Superior temporal gyrus (tissue), 1 donor: Measurements from ENCODE around the gene FRZB.
"Not testable (repeated sequence)": the region's sequence is repeated elsewhere in the genome, so short reads cannot be mapped to it uniquely, and the experiment has no call there.

Experiments
- DNase-seq: peaks from one replicate; pipeline ENCODE4 v3.0.0-alpha.2; 2016; ENCODE audit errors: extremely low spot score

FRZB gene

GRCh38 chr2:182890773-182891378 is 24.4 kb upstream of the FRZB start:
- DNase-seq: no peak

- DNase-seq: no peak
These were observed 23.9 kb upstream of the FRZB start for GRCh38 chr2:182890305-182890704.

- DNase-seq: no peak
These were observed 21.4 kb upstream of the FRZB start for GRCh38 chr2:182887753-182888415.

GRCh38 chr2:182887093-182887492 is 20.7 kb upstream of the FRZB start:
- no peak for DNase-seq

- DNase-seq: no peak
These were observed 19.3 kb upstream of the FRZB start for GRCh38 chr2:182885771-182886170.

GRCh38 chr2:182883451-182883850 is 17.0 kb upstream of the FRZB start:
- no peak for DNase-seq

GRCh38 chr2:182880100-182880499 is 13.7 kb upstream of the FRZB start:
- DNase-seq: not testable (repeated sequence)

- DNase-seq: not testable (repeated sequence)
These were observed 10.2 kb upstream of the FRZB start for GRCh38 chr2:182876653-182877052.

- no peak for DNase-seq
These were observed 3.8 kb upstream of the FRZB start for GRCh38 chr2:182870227-182870626.

GRCh38 chr2:182868054-182868796 is 1.8 kb upstream of the FRZB start:
- DNase-seq: no peak

- DNase-seq: no peak
These were observed 1.1 kb upstream of the FRZB start for GRCh38 chr2:182867426-182868053.

- no peak for DNase-seq
These were observed 359 bp downstream of the FRZB start for GRCh38 chr2:182866095-182866460.

- no peak for DNase-seq
These were observed 1.4 kb downstream of the FRZB start for GRCh38 chr2:182864949-182865570.

GRCh38 chr2:182863642-182864041 is 2.8 kb downstream of the FRZB start:
- no peak for DNase-seq

GRCh38 chr2:182862091-182862490 is 4.3 kb downstream of the FRZB start:
- DNase-seq: no peak

- DNase-seq: no peak
These were observed 5.6 kb downstream of the FRZB start for GRCh38 chr2:182860858-182861257.

GRCh38 chr2:182858671-182859070 is 7.8 kb downstream of the FRZB start:
- DNase-seq: no peak

GRCh38 chr2:182855376-182855775 is 11.1 kb downstream of the FRZB start:
- no peak for DNase-seq

GRCh38 chr2:182854375-182855105 is 11.9 kb downstream of the FRZB start:
- no peak for DNase-seq

- DNase-seq: no peak
These were observed 13.6 kb downstream of the FRZB start for GRCh38 chr2:182852801-182853200.

- DNase-seq: no peak
These were observed 14.3 kb downstream of the FRZB start for GRCh38 chr2:182852090-182852489.
